Cortex of kidney (tissue), 1 donor: ENCODE measurements around the gene P2RY2.

Source experiments
- DNase-seq: peaks from one replicate; lab custom pipeline; 2025; lab: John Stamatoyannopoulos, UW

The P2RY2 gene

GRCh38 chr11:73205661-73206343, 12.3 kb upstream of the P2RY2 start:
- DNase-seq: no peak

- no peak for DNase-seq
Measured at GRCh38 chr11:73206801-73207200, 11.3 kb upstream of the P2RY2 start.

GRCh38 chr11:73209892-73210291, 8.2 kb upstream of the P2RY2 start:
- no peak for DNase-seq

- no peak for DNase-seq
Measured at GRCh38 chr11:73210916-73211667, 7.0 kb upstream of the P2RY2 start.

GRCh38 chr11:73213196-73214143, 4.6 kb upstream of the P2RY2 start:
- DNase-seq: no peak

- no peak for DNase-seq
Measured at GRCh38 chr11:73215191-73216134, 2.6 kb upstream of the P2RY2 start.

- DNase-seq: no peak
Measured at GRCh38 chr11:73216465-73216864, 1.6 kb upstream of the P2RY2 start.

GRCh38 chr11:73217131-73217809, 811 bp upstream of the P2RY2 start:
- no peak for DNase-seq

GRCh38 chr11:73217810-73218105, 323 bp upstream of the P2RY2 start:
- DNase-seq: no peak

- DNase-seq: no peak
Measured at GRCh38 chr11:73218830-73219215, 742 bp downstream of the P2RY2 start.

- no peak for DNase-seq
Measured at GRCh38 chr11:73219396-73220285, 1.6 kb downstream of the P2RY2 start.

- no peak for DNase-seq
Measured at GRCh38 chr11:73221451-73221850, 3.4 kb downstream of the P2RY2 start.

GRCh38 chr11:73221996-73222395, 3.9 kb downstream of the P2RY2 start:
- DNase-seq: no peak

GRCh38 chr11:73223998-73224730, 6.1 kb downstream of the P2RY2 start:
- DNase-seq: no peak

- no peak for DNase-seq
Measured at GRCh38 chr11:73225001-73225686, 7.1 kb downstream of the P2RY2 start.

- no peak for DNase-seq
Measured at GRCh38 chr11:73225851-73226250, 7.8 kb downstream of the P2RY2 start.

- no peak for DNase-seq
Measured at GRCh38 chr11:73226297-73227006, 8.4 kb downstream of the P2RY2 start.
